HG03064 (cell line): ENCODE results near the gene CD1E.
"Not testable (repeated sequence)": the region's sequence is repeated elsewhere in the genome, so short reads cannot be mapped to it uniquely, and the experiment has no call there.

Experiments used
- ATAC-seq: cut with Tn5 transposase; IDR thresholded peaks from one replicate; pipeline ENCODE4 v1.9.1; 2021; ENCODE audit warnings: low read depth; ENCODE audit not compliant: unreplicated experiment

The CD1E gene

DNA sequence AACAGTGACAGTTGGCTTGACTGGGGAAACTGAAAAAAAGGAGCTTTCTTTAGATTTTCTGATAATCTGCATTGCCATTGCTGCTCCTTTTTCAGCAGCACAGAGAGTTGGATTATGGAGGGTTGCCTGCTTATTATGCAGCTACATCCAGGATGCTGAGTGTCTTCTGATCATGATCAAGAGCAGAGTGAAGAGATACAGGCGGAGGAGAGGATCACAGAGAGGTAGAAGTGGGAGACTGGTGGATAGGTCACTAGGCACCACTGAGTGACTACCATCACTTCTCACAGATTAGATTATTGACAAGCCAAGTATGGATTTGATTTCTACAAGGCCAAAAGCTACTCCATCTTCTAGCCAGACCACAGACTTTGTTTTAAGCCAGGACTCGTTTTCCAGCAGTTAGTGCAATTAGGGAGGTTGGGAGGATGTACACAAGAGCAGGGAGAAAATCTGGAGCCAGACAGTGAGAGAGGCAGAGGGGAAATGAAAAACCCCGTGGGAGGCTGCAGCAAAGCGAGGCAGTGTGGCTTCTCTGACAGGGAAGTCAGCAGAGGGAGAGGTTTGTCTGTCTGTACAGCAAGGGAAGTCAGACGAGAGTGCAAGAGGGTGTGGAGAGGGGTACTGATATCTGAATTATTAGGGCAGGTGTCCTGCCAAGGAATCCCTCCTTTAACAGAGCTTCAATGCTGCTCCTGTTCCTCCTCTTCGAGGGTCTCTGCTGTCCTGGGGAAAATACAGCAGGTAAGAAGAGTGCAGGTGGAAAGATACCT, at the start of gene CD1E:
Gene CD1E, plus strand, starts transcription at position 592 of the 773 bp plus-strand sequence. Its CDS starts 95 bp downstream, at position 687.
- no peak for ATAC-seq

DNA sequence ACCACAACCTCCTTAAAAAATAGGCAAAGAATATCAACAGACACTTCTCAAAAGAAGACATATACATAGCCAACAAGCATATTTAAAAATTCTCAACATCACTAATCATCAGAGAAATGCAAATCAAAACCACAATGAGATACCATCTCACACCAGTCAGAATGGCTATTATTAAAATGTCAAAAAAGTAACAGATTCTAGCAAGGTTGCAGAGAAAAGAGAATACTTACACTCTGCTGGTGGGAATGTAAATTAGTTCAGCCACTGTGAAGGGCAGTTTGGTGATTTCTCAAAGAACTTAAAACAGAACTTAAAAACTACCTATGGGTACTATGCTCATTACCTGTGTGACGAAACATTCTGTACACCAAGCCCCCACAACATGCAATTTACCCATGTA, 43.1 kb upstream of the CD1E start:
- no peak for ATAC-seq

DNA sequence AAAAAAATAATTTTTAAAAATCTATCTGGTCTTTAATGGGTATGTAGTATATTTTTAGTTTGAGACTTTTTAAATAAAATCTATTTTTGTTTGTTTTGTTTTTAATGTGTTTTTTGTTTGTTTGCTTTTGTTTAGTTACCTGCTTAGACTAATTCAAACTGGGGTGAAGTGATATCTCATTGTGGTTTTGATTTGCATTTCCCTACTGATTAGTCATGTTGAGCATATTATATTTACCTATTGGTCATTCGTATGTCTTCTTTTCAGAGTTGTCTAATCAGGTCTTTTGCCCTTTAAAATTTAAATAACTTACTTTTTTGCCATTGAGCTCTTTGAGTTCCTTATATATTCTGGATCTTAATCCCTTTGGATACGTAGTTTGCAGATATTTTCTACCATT, 42.6 kb upstream of the CD1E start:
- ATAC-seq = no peak

DNA sequence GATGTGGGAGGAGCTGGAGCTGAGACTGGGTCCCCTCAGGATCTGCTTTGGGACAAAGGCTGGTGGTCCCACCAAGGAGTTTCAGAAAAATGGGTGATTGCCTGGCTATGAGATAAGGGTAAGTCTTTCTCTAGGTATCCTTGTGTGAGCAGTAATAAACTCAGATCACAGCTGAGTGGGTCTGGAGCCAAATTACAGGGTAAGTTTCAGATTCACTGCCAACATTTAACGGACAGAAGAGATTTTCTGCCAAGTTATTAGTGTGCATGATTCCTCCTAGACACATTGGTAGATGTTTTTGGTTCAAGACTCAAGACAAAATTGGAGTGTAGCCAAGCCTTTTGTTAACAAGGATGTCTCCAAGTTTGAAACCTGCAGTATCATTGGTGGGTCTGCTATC, 29.8 kb upstream of the CD1E start:
- no peak for ATAC-seq

DNA sequence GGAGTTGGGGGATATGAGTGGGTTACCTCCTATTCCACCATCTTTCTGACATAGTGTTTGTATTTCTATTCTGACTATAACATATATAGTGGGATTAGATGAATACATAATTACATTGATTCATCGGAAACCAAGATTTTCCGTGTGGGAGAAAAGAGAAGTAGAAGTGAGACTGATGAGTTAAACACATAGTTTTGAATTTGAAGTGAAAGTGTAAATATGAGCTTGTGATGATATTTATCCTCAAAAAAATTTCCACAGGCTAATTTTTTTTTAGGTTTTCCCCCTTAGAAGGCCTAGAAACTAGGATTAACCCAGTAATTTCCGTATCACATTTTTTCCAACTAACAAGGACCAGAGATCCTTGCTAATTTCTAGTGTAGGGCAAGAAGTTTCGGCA, 29.3 kb upstream of the CD1E start:
- ATAC-seq = no peak

DNA sequence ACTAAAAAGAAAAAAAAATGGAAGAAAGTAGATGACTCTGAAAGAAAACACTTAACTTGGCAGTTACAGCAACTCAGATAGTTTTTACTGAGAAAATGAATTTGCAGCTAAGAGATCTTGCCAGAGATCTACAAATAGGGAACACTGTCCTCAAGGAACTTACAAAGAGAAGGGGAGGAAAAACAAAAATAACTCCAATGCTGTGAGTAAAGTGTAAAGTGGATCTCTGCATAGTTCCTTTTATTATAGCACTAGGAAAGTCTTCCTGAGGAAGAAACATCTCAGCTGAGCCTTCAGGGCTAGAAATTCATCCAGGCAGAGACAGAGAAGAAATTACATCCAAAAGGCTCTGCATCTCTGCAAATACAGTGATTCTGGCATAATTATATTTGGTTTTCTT, 26.2 kb upstream of the CD1E start:
- no peak for ATAC-seq

DNA sequence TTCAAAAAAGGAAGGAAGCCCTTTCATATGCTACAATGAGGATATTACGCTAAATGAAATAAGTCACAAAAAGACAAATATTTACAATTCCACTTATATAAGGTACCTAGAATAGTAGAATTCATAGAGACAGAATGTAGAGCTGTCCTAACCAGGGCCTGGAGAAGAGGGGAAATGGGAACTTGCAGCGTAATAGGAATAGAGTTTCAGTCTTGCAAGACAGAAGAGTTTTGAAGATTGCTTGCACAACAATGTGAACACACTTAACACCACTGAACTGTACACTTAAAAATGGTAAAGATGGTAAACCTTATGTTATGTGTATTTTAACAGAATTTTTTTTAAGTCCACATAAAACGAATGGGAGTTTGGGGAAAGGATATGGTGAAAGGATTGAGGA, 25.3 kb upstream of the CD1E start:
- ATAC-seq = no peak

DNA sequence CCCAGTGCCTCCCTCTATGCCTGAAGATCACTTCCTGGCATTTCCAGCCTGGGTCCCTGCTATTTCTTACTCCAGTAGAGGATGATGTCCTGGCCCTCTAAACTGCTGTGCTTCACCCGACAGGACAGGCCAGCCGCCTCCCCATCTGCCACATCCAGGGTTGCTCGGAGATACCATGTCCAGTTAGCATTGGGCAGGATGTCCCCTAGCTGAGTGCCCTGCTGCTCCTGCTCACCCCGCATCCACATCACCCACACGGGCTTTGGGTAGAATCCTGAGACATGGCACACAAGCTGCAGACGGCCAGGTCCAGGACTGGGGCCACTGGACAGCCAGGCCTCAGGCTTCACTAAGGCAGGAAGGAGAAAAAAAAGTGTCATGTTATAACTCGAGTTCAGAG, 24.4 kb upstream of the CD1E start:
- no peak for ATAC-seq

DNA sequence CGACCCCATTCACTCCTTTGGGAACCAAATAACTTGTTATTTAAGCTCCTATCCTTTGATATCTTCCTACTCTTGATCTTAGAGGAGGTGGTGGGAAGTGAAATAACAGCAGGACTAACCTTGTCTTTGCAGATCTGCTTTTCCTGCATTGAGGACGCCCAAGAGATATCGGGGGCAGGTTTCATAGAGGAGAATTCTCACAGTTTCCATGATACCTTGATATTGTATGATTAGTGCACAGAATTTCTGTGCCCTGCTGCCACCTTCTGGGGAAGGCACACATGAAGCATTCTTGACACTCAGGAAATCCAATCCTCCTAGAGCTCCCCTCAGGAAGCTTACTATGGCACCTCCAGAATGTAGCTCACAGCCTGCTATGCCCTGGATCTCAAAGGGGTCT, 24.0 kb upstream of the CD1E start:
- ATAC-seq = no peak

DNA sequence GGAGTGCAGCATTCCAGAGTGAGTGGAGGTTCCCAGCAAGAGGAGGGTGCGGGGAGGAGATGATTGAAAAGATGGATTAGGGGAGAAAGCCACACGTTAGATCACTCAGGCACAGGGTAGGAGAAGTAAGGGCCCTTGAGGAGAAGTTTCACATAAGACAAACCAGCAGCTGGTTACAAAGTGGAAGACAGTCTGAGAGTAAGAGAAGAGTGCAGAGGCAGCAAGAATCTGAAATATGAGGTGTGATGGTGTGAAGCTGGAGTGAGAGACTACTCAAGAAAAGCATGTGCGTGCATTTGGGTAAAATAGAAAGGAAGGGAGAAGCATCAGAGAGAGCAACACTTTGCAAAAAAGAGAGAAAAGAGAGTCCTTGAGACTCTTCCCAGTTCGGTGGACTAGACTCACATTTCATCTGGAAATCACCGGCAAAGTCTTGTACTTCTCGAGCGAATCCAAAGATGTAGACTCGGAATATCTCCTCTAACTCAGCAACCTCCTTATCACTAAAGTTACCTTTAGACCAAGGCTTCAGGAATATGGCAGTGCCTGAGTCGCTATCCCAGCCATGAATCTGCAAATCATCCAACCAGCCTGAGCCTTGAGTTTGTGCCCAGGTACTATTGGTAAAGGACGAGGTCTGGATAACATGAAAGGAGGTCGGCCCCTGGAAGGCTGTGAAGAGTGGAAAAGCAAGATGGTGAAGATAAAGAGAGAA, 23.1 kb upstream of the CD1E start:
- ATAC-seq = no peak

DNA sequence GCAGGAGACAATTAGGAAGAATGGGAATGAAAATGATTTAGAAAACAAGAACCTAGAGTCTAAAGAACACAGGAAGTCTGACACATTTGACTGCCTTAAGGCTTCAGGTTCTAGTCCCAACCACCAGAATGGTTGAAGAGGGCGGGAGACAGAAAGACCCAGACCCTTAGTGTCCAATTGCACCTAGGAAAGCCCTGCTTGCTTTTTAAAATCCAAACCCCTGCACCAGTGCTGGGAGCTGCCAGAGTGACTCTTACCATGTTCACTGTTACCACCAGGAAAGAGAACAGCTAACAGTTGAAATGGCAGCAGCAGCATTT, 22.6 kb upstream of the CD1E start:
- ATAC-seq = no peak

DNA sequence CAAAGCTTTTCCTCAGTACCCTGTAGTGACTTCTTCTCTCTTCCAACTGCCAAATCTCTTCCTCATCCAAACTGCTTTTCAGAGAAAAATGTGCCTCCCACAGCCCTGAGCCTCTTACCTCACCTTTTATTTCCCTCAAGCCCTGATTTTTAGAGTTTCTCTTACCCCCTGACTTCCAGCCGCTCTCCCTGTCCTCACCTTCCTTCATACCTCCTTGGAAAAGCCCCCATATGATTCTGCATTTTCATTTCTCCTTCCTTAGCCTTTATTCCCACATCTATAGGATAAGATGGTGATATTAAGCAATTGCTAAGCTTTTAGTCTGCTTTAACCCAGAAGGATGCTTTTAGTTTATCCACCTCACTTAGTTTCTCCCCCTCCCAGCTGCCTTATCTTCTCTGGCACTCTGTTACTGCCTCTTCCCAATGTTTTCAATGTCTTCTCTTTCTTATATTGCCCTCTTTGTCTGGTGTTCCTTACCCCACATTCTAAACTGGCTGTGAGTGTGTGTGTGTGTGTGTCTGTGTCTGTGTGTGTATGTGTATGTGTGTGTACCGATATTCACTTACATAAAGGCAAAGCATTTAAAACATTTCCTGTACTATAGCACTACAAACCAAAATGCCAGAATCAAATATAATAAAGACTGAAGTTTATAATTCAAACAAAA, 22.1 kb upstream of the CD1E start, which contains the start of gene CD1B:
Gene CD1B, minus strand, starts transcription at position 51 of the 670 bp plus-strand sequence. CDS start 108 bp downstream, outside the sequence.
- no peak for ATAC-seq

DNA sequence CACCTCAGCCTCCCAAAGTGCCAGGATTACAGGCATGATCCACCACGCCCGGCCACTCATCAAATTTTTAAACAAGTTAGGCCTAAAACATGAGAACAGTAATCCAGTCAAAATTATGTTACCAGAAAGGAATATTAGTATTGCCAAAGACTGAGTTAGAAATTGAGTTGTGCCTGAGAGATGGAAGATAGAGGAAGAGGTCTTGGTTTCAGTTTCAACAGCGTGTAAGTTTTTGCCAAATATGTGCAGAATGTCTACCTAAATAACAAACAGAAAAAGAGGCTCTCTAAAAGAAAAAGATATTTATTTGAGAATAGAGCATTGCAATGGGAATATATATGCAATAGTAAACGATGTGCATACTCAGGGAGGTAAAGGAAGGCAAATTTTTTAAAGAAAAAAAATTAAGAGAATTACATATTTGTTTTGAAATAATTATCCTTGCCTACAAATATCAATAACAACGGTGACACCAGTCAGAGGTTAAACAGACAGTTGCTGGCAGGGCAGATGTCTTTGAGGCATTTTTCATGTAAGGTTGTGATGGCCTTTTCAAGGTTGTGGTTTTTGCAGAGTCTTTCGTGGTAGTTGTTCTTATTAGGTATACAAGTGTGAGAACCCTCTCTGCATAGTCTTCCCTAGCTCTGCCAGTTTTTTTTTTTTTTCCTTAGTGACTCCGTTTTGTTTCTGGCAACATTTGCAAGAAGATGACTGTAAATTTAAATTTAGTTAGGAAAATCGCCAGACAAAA, 20.1 kb upstream of the CD1E start:
- ATAC-seq = no peak

DNA sequence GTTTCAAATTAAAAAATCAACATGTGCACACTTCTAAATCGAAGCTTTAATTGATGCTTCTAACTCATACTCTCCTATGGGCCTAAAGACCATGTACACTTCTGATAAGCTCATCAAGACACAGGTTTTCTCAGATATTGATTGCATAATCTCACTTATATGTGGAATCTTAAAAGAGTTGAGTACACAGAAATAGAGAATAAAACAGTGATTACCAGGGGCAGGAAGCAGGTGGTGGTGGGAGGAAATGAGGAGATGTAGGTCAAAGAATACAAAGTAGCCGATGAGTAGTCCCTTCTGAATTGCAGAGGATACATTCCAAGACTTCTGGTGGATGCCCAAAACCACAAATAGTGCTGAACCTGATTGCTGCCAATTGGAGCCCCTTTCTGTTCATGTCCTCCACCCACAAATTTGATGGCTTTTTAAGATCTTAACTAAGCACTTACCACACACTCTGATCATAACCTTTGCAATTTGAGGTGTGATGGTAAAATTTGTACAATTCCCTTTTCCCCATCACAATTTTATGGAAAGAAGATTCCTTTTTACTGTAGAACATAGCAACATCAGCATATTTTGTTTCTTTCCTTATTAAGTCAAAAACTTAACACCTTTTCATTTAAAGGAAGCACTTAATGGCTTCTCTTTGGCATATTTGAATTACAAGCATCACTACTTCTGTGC, 19.0 kb upstream of the CD1E start:
- no peak for ATAC-seq

DNA sequence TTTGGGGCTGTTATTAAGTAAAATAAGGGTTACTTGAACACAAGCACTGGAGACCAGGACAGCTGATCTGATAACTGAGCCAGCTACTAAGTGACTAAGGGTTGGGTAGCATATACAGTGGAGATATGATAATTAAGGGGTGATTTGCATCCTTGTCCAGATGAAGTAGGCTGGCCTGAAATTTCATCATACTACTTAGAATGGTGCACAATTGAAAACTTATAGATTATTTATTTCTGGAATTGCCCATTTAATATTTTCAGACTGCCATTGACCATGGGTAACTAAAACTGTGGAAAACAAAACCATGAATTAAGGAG, 18.5 kb upstream of the CD1E start:
- ATAC-seq = no peak

DNA sequence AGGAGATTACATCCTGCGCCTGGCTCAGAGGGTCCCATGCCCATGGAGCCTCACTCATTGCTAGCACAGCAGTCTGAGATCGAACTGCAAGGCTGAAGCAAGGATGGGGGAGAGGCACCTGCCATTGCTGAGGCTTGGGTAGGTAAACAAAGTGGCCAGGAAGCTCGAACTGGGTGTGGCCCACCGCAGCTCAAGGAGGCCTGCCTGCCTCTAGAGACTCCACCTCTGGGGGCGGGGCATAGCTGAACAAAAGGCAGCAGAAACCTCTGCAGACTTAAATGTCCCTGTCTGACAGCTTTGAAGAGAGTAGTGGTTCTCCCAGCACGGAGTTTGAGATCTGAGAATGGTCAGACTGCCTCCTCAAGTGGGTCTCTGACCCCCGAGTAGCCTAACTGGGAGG, 17.3 kb upstream of the CD1E start:
- ATAC-seq = not testable (repeated sequence)

DNA sequence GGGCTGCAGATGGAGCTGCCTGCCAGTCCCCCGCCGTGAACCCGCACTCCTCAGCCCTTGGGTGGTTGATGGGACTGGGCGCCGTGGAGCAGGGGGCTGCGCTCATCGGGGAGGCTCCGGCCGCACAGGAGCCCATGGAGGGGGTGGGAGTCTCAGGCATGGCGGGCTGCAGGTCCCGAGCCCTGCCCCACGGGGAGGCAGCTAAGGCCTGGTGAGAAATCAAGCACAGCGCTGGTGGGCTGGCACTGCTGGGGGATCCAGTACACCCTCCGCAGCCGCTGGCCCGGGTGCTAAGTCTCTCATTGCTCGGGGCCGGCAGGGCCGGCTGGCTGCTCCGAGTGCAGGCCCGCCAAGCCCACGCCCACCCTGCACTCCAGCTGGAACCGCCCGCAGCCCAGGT, 4.7 kb upstream of the CD1E start:
- not testable (repeated sequence) for ATAC-seq

DNA sequence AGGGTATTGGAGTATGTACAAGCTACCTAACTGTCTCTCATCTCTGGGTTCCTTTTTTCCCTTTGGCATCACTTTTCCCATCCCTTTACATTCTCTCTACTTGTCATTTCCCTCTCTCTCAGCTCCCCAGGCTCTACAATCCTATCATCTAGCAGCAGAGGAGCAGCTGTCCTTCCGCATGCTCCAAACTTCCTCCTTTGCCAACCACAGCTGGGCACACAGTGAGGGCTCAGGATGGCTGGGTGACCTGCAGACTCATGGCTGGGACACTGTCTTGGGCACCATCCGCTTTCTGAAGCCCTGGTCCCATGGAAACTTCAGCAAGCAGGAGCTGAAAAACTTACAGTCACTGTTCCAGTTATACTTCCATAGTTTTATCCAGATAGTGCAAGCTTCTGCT, 561 bp downstream of the CD1E start:
- no peak for ATAC-seq

DNA sequence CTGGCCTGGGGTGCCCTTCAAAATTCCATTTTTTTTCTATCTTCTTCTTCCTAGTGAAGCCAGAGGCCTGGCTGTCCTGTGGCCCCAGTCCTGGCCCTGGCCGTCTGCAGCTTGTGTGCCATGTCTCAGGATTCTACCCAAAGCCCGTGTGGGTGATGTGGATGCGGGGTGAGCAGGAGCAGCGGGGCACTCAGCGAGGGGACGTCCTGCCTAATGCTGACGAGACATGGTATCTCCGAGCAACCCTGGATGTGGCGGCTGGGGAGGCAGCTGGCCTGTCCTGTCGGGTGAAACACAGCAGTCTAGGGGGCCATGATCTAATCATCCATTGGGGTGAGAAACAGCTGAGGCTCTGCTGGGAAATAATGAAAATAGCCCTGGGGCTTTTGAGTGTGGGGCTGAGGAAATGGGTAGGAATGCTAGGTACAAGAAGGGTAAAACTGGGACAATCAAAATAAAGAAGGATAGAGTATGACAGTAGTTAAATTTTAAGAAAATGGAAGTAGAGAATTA, 2.1 kb downstream of the CD1E start:
- ATAC-seq = no peak

DNA sequence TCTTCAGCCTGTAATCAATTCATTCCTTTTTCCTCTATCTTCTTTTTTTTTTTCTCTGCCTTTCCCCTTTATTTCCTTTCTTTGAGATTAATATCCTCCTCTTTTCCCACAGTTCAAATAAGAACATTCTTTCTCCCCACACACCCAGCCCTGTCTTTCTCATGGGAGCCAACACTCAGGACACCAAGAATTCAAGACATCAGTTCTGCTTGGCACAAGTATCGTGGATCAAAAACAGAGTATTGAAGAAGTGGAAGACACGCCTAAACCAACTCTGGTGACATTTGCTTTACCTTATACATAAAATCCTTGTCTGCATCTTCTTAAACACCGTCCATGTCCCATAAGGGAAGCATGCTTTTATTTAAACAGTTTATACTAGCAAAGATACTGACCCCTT, 2.9 kb downstream of the CD1E start:
- ATAC-seq = no peak
